ENCODE results near the gene GALT. TPM values are rescaled to one million over a fixed set of nuclear protein-coding genes. Genes with fewer than 3 reads are reported as not detected.

Gene GALT
- total RNA-seq, 1 donor from 2014 or later, result 34.4 TPM

DNA sequence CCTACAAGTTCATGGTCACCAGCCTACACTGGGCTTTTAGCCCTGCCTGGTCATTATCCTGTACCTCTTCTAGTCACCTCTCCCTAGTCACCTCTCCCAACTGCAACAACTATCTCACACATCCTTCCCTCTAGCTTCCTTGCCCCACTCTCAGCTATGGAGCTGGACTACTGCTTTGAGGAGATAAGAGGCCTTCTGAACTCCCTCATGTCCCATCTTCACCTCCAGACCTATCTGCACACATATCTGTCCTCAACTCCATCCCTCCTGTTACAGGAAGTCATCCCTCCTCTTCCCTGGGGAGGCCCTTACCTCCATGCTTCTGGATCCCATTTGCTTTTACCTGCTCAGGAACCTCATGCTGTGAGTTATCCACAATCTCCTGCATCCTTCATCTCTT lies 40.3 kb upstream of the GALT start:
- Histone ChIP-seq H3K27me3 (ENCODE audit: control insufficient read depth, insufficient read depth, low read length) (peaks cover 7% of the 10 kb centered on the region), H3K4me3 (ENCODE audit: low read depth, low read length) (no peak overlapping the region), H3K36me3 (ENCODE audit: control insufficient read depth, insufficient read depth, low read length) (no peaks in the 10 kb centered on the region)
- DNase-seq (ENCODE audit: low read depth), result no peak
- TF ChIP-seq, protein P1, sequence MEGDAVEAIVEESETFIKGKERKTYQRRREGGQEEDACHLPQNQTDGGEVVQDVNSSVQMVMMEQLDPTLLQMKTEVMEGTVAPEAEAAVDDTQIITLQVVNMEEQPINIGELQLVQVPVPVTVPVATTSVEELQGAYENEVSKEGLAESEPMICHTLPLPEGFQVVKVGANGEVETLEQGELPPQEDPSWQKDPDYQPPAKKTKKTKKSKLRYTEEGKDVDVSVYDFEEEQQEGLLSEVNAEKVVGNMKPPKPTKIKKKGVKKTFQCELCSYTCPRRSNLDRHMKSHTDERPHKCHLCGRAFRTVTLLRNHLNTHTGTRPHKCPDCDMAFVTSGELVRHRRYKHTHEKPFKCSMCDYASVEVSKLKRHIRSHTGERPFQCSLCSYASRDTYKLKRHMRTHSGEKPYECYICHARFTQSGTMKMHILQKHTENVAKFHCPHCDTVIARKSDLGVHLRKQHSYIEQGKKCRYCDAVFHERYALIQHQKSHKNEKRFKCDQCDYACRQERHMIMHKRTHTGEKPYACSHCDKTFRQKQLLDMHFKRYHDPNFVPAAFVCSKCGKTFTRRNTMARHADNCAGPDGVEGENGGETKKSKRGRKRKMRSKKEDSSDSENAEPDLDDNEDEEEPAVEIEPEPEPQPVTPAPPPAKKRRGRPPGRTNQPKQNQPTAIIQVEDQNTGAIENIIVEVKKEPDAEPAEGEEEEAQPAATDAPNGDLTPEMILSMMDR (IDR thresholded peaks at IDR 0.05; ENCODE audit: insufficient read depth, low read length, poor library complexity, severe bottlenecking), result no peak

DNA sequence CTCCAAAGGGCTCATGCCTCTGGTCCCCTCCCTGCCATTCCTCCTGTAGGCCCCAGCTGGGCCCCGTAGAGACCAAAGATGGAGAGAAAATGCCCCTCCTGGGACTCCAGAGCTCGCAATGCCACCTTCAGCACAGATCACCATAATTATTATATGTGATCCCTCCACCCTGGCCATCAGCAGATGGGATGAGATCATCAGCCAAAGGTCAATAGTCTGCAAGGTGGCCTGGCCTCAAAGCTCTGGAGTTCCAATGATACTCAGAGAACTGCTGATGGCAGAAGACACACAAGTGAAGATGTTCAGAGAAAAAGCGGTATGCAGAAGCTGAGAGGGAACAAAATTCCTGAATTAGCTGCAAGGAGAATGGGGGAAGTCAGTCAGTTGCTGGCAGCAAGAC lies 39.6 kb upstream of the GALT start:
- Histone ChIP-seq H3K4me3 (ENCODE audit: low read depth, low read length) (no peak overlapping the region), H3K27me3 (ENCODE audit: control insufficient read depth, insufficient read depth, low read length) (peaks cover 6% of the 10 kb centered on the region), H3K36me3 (ENCODE audit: control insufficient read depth, insufficient read depth, low read length) (no peaks in the 10 kb centered on the region)
- DNase-seq (ENCODE audit: low read depth), result no peak
- TF ChIP-seq, protein P1 (IDR thresholded peaks at IDR 0.05; ENCODE audit: insufficient read depth, low read length, poor library complexity, severe bottlenecking), result no peak

DNA sequence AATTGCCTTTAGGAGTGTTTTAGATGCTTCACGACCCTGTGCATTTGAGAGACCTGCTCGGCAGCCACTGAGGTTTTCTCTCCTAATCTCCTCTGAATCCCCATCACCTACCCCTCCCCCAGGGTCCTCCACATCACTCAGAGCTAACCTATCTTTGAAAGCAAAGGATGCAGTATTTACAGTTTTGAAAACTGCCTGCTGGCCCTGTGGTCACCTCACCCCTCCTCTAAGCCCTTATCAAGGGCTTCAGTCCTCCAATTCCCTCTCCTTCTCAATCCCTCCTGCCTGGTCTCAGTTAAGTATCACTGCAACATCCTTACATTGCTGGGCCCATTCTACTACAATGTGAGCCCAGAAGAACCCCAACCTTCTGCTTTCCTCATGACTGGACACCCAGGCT lies 39.1 kb upstream of the GALT start:
- no peak overlapping the region for H3K4me3 ChIP-seq (ENCODE audit: low read depth, low read length)
- H3K36me3 ChIP-seq (ENCODE audit: control insufficient read depth, insufficient read depth, low read length), result no peaks in the 10 kb centered on the region
- H3K27me3 ChIP-seq (ENCODE audit: control insufficient read depth, insufficient read depth, low read length), result peaks cover 3% of the 10 kb centered on the region
- TF ChIP-seq, protein P1 (IDR thresholded peaks at IDR 0.05; ENCODE audit: insufficient read depth, low read length, poor library complexity, severe bottlenecking), result no peak
- no peak for DNase-seq (ENCODE audit: low read depth)

DNA sequence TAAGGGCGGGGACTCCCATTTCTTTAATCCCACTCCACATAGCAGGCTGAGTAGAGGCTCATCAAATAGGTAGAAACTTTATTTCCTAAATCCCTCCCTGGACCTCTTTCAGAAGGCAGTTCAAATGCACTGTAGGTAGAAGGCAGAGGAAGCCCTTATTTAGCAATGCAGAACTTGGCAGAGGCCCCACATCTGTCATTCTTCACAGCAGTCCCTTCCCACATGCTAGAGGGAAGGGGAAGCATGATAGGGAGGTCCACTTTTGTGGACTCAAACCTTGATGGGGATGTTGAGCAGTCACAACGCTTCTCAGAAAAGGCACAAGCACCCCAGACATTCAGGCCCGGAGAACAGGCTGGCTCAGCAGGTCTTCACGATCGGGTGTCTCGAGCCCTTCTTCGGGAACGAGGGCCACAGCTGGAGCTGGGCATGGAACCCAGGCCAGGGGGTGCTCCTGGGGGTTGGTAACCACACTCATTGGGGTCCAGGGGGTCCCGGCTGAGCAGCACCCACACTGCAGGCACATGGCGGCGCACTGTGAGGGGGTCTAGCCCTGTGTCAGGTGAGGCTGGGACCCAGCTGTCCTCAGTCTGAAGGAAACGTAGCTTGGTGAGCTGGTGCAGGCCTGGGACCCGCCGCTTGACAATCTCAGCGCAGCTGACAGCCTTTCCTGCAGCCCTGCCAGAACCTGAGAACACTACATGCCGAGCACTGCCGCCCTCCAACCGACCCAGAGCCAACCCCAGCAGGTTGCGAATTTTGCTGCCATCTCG lies 35.9 kb upstream of the GALT start:
- H3K27me3 ChIP-seq (ENCODE audit: control insufficient read depth, insufficient read depth, low read length), result peaks cover 3% of the 10 kb centered on the region
- no peak overlapping the region for H3K4me3 ChIP-seq (ENCODE audit: low read depth, low read length)
- TF ChIP-seq, protein P1 (IDR thresholded peaks at IDR 0.05; ENCODE audit: insufficient read depth, low read length, poor library complexity, severe bottlenecking), result no peak
- no peaks in the 10 kb centered on the region for H3K36me3 ChIP-seq (ENCODE audit: control insufficient read depth, insufficient read depth, low read length)
- DNase-seq (ENCODE audit: low read depth), result no peak

DNA sequence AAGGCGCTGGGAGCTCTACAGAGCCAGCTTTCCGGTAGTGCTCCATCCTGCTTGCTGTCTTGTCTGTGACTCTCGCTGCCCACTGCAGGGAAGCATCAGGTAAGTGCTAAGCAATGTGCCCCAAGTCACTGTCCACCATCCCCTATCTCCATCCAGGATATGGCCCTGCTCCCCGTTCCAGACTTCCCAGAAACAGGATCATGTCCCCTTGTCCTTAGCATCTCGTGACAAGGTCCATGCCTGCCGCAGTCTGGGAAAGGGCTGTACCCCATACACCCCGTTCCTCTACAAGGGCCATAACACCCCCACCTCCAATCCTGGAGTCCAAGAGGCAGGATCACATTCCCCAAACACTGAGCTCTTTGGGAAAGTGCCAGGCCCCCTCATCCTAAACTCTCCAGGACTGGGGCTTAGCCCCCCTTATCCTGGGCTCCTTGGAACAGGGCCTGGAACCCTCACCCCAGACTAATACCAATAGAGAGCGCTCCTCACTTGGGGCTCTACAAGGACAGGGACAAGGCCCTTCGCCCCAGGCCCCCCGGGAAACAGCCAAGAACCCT lies 35.1 kb upstream of the GALT start:
- peaks cover 3% of the 10 kb centered on the region for H3K27me3 ChIP-seq (ENCODE audit: control insufficient read depth, insufficient read depth, low read length)
- DNase-seq (ENCODE audit: low read depth), result no peak
- no peaks in the 10 kb centered on the region for H3K36me3 ChIP-seq (ENCODE audit: control insufficient read depth, insufficient read depth, low read length)
- TF ChIP-seq, protein P1 (IDR thresholded peaks at IDR 0.05; ENCODE audit: insufficient read depth, low read length, poor library complexity, severe bottlenecking), result no peak
- H3K4me3 ChIP-seq (ENCODE audit: low read depth, low read length), result peak overlapping the region; percentile 92

All from kidney epithelial cell (primary cell).